GM18511 (cell line): ENCODE measurements around the gene CBLN4.

Experiments used
- ATAC-seq: cut with Tn5 transposase; IDR thresholded peaks from one replicate; pipeline ENCODE4 v1.9.1; 2021; ENCODE audit warnings: mild to moderate bottlenecking, moderate library complexity; ENCODE audit not compliant: unreplicated experiment

Gene CBLN4

DNA sequence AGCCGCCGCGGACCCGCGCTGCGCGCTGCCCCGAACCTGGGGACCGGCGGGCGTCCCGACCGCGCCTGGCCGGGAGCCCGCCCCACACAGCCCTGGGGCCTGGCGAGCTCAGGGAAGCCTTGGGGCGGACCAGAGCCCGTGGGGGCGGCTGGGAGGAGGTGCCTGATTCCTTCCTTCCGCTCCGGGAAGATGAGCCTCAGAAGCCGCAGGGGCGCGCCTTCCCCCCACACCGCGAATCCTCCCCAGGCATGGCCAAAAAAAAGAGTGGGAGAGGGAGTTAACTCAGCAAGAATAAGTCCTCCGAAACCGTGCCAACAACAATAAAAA lies at the start of gene CBLN4:
TSS of gene CBLN4 (minus strand) at position 131 of the 327 bp plus-strand sequence. CDS start 1,348 bp downstream, outside the sequence.
- no peak for ATAC-seq

- ATAC-seq = no peak
Measured at GRCh38 chr20:56043227-56043626, 37.9 kb upstream of the CBLN4 start.

DNA sequence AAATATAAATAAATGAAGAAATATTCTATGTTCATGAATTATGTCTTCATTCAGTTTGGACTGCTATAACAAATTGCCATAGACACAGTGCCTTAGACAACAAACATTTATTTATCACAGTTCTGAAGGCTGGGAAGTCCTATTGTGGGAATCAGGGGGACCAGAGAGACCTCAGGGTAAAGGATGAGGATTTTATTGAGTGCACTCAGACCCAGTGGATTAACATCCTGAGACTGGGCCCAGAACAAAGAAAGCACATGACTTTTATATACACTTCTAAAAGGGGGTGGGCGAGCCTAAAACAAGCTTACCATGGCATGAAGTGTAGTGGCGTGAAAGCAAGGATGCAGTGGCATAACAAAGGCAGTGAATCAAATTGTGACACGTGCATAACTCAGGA lies 26.9 kb upstream of the CBLN4 start:
- ATAC-seq = no peak

DNA sequence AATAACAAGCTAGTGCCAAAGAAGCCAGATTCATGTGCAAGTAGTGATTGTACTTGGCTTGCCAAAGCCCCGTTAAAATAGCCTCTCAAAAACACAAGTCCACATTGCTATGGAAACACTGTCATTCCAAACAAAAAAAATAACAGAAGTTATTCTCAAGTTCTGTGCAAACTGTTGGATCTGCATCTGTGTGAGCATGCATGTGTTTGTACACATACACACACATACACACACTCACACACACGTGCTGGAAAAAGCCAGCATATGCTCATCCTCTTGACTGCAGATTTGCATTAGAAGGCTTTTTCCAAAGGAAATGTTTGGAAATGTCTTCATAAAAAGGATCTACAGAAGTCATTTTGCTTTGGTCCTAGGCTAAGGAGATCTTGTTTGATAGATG lies 13.4 kb upstream of the CBLN4 start:
- no peak for ATAC-seq

DNA sequence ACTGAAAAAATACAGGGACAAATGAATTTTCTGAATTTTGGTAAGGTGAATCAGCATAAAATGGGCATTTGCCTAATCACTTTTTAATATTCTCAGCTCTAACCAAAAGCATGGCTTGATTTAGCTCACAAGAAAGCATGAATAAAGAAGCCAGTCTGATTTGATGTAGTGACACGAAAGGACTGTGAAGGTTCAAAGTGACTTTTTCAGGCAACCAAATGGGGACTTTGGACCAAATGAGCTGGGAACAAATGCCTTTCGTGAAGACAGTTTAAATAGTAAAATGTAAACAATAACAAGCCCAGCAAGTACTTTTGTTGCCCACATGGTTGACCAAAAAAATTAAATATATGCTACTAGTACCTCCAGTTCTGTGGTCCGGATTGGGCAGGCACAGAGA lies 12.9 kb upstream of the CBLN4 start:
- no peak for ATAC-seq

GRCh38 chr20:56017560-56017959 lies 12.2 kb upstream of the CBLN4 start:
- no peak for ATAC-seq

DNA sequence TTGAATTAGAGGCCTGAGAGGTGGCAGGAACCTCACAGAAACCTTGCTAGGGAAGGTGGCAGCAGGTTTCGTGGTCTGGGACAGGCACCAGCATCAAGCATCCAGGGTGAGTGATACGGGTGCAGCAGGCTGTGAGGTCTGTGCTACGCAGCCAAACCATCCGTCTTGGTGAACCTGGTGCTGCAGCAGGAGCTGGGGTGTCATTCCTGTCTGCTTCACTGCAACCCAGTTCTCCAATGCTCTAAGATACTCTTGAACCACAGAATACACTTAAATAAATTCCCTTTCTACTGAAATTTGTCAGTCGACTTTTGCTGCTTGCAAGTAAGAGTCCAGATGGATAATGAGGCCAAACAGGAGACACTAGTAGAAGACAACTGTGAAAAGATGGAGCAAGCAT lies 9.7 kb upstream of the CBLN4 start:
- ATAC-seq = no peak

DNA sequence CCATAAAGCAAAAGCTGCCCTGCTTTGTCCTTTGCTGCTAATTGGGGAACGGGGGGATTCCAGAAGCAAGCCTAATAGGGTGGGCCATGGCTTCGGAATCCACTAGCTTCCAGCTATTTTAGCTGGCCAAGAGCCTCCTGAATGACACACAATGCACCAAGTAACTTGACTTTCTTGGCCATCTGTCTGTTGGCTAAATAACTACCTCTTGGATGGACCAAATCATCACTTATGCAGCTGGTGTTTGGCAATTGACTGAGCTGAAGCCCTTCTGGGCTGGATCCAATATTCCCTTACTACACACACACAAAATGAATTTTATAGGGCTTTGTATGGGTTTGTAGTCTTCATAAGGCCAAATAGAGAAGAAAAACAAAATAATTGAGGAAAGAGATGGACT lies 8.8 kb upstream of the CBLN4 start:
- no peak for ATAC-seq

DNA sequence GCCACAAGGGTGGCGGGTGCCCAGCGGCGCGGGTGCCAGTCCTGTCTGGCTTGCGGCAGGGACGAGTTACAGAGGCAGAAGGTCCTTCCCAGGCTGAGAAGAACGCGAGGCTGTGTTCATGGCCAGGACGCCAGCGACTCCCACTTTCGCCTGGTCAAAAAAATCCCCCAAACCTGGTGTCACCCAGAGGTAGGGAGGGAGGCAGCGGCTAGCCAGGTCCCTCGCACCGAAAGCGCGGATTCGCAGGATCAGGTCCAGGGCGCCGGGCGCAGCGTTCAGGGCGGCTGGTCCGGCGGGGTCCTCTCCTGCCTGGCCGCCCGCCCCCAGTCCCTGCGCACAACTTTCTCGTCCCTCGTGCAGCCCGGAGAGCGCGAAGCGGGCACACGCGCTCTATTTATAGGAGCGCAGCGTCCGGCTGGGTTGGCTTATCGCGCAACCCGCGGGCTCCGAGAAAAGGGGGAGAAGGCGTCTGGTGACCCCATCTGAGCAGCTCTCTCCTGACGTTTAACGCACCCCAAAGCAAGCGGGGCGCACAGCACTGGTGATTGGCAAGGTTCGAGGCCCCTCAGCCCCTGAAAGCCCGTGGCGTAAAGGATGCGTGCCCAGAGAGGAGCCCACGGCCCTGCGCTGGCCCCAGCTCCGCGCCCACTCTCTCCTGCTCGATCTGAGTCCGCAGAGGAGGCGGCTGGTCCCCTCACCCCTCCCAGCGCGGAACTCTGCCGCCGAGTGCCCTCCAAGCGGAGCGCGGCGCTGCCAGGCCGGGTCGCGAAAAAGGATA lies 519 bp downstream of the CBLN4 start:
- no peak for ATAC-seq

- no peak for ATAC-seq
Measured at GRCh38 chr20:56004007-56004406, 1.3 kb downstream of the CBLN4 start.

- no peak for ATAC-seq
Measured at GRCh38 chr20:56002908-56003800, 2.2 kb downstream of the CBLN4 start.

- ATAC-seq = no peak
Measured at GRCh38 chr20:56001890-56002289, 3.4 kb downstream of the CBLN4 start.

DNA sequence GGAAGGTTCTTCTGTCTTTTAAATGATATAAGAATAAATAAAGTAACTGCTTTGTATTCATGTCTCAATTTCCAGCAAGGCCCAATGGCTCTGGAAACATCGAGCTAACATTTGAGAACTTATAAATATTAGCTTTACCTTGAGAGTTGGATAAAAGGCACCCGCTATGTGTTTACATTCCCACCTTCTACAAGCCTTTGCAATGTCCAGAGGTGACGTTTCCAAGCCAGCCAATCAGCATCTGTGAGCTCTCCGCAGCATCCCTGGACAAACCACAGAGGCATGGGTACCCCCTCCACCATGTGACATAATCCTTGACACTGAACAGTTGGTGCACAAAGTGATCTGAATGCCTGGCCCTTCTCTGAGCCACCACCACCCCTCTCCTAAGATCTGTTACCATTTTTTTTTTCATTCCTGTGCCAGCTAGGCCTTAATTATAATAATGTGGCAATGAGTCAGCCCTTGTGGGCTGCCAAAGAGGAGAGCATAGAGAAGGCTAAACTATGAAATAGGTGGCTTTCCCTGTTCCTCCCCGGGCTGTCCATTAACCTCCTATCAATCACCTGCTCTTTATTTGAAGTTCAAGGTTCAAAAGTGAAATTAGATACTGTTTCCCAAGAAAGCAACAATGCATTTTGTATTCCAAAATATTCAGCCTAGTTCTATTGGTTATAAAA lies 4.1 kb downstream of the CBLN4 start:
- no peak for ATAC-seq

DNA sequence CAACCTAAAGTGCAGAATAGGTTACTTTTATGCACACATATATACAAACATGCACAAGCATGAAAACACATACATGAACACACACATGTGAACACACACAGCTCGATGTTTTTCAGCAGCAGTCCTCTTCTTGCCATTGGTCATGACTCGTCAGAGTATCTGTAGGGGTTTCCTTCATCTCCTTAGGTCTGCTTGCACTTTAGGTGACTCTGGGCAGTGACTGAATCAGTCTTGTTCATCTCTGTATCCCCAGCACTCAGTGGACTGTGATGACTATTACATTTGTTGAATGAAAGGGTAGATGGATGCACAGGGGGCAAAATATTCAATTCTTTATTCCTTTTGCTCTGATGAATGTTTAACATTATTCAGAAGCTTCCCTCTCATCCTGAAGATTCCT lies 26.8 kb downstream of the CBLN4 start:
- ATAC-seq = no peak

DNA sequence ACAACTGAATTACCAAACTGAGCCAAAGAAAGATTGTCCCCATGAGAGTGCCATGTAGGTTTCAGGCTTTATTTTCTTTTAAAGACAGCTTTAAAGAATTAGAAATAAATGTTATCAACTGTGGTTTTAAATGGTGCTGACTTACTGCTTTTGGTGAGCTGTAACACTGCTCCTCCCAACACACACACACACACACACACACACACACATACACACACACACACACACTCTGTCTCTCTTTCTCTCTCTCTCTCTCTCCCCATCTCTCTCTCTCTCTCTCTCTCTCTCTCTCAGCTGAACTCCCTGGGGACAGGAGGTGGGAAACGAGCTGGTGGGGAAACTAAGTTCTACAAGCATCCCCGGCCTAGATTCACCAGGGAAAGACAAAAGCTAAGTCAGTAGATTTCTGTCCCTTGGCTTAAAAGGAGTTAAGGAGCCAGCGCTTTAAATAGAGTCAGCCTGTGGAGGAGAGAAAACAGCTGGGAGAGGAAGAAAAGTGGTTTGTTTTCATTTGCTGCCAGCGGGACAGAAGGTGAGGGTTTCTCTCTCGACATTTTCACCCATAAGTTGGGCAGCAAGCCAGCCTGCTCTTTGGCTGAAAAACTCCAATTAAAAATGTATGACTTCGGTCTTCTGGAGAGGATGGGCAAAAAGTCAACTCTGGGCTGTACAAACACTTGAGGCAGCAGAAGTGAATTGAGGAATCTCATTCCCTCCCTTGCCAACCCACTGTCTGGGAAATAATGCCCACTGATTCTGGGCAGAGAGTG lies 27.4 kb downstream of the CBLN4 start:
- no peak for ATAC-seq

GRCh38 chr20:55974491-55975202 lies 30.7 kb downstream of the CBLN4 start:
- ATAC-seq = no peak

DNA sequence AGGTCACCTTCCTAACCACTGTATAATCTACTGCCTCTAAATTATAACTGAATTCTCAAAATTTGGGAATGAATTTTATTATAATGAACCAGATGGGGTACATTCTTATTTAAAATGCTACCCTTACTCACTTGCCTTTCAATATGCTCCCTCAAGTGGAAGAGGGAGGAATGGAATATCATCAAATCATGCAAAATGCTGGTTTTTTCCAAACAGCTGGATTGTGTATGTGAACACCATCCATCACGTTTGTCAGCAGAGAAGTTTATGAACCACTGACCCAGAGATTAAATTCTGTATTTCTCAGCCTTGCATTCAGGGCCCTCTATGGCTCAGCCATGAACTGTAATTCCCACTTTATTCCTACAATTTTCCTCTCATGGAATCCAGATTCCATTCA lies 40.5 kb downstream of the CBLN4 start:
- no peak for ATAC-seq

- no peak for ATAC-seq
Measured at GRCh38 chr20:55961376-55962330, 43.7 kb downstream of the CBLN4 start.

GRCh38 chr20:55953201-55953600 lies 52.1 kb downstream of the CBLN4 start:
- ATAC-seq = no peak
